GM12874 (cell line): ENCODE data around the gene NSDHL.
A peak's percentile ranks its signal among the peaks of the same experiment; 100 is the strongest.

Experiments used
- CTCF ChIP-seq: IDR thresholded peaks from 2 replicates; pipeline ENCODE4 v1.5.1; 2011; ENCODE audit warnings: low read depth, mild to moderate bottlenecking, control low read depth, low read length, moderate library complexity; ENCODE audit not compliant: insufficient read depth

The NSDHL gene

GRCh38 chrX:152902502-152902820 lies 71.6 kb downstream of the NSDHL start:
- no peak for TF ChIP-seq CTCF

DNA sequence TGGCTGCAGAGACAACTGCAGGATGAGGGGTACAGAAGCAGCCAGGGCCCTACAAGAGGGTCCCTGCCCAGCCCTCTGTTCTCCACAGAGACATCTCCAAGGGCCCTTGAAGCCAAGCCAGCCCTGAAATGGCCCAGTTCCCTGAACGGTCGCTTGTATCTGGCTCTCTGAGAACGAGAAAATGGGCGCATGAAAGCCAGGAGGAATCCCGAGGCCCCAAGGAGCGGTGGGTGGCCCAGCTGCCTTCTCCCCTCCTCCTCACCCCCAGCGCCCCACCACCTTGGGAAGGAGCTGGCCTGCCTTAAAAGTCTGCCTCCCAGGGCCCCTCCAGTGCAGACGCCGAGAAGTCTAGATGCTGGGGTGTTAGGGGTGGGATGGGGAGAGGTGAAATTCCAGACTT lies 72.7 kb downstream of the NSDHL start:
- TF ChIP-seq CTCF = no peak

DNA sequence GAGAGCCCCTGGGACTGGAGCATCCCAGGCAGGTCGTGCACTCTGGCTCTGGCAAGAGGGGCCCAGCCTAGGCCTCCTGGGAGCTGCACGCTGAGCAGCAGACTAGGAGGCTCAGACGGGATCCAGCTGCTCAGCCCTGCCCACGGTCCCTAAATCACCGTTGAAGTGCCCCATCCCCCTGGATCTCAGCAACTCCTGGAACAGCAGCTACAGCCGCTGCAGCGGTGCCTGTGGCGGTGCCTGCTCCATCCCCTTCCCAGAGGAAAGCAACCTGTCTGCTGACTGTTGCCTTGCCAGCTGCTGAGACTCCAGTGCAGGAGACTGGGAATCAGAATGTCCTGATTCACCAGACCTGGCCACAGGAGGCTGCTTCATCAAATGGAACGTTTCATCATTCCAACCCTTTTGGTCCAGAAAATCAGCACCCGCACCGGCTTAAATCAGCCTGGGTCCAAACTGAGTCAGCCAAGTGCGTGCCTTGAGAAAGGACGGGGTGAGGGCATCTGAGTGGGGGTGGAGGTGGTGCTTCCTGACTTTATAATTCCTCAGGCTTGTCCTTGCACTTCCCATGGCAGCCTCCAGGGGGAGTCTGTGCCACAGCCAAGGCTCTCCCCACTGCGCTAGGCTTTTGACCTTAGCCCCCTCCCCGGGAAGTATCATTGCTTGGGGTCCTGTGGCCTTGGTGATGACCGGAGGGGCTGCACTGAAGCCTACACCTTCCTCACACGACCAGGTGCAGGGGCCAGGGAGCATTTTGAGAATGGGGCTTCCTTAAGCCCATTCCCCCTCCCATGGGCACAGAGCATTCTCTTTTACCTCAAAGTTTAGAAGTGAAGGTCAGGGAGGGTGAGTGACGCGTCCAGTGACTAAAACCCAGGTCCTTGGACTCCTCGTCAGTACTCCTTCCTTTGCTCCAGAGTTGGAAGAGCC lies 73.6 kb downstream of the NSDHL start:
- TF ChIP-seq CTCF = peak; percentile 75

- TF ChIP-seq CTCF = no peak
Observed at GRCh38 chrX:152905081-152905420, 74.2 kb downstream of the NSDHL start.

GRCh38 chrX:152907084-152907651 lies 76.3 kb downstream of the NSDHL start:
- no peak for TF ChIP-seq CTCF

GRCh38 chrX:152908486-152908885 lies 77.6 kb downstream of the NSDHL start:
- no peak for TF ChIP-seq CTCF

DNA sequence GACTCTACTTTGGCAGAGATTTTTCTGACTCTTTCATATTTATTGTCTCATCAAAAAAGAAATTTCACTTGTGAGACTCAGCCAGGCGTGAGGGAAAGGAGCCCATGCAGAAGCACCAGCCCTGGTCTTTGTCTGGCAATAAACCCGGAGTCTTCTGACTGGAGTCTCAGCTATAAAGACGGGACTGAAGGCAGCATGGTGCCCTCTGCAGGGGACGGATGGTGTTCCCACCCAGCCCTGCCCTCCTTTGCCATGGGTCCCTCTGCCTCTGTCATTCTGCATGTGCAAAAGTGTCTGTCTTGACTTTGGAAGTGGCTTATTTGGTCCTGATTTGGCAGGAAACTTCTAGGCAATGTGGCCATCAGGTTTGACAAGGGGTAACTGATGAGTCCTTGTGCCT lies 81.2 kb downstream of the NSDHL start:
- TF ChIP-seq CTCF = no peak
